Measurements from ENCODE around the gene GPR132. TPM values are rescaled to one million over a fixed set of nuclear protein-coding genes. Genes with fewer than 3 reads are reported as not detected.

Gene GPR132
- total RNA-seq, 2 experiments from 2014 or later: 27.7 to 35.4 TPM

DNA sequence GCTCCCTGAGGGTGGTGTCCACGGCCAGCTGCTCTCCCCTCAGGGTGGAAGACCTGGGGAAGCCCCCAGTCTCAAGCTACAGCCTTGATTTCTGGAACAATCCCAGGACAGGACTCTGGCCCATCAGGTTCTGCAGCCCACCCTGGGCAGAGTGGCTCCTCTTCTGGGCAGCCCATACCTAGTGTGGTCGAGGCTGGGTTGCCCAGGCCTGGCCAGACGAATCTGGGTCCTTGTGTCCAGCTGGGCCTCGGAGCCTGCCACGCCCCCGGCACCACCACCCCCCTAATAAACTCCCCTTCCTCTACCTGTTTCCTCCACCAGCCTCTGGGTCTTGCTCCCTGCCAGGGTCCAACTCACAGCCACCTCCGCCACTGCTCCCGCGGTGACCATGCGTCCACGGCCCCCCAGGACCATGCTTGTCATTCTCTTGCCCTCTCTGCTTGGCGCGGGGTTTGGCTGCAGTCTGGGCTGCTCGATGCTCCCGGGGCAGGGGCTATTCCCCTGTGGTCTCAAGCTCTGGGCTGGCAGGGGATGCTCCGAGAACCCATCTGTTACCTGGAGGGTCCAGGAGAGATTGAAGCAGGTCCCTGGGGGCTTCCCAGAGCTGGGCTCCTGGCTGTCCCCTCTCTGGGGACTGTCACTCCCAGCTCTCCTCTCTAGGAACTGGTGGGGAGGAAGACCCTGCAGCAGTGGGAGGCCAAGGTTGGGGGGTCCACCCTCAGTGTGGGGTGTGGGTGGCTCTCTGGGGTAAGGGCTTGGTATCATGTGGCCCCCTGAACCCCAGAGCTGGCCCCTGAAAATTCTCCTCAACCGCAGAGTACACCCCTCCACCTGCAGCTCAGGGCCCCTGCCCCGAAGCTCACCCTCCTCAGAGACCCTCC lies 8.7 kb upstream of the GPR132 start:
- POLR2A ChIA-PET: interaction anchor here (1.0 to 1.3 kb wide), 2 partner anchors 9 to 17 kb away, joined by 3 to 4 read pairs; partner anchors contain the start of gene GPR132
- Mint-ChIP-seq H3K4me3 (no peak overlapping the region), H3K9me3 (ENCODE audit: low read depth) (no peaks in the 10 kb centered on the region), H3K27me3 (no peaks in the 10 kb centered on the region), H3K27ac (no peak overlapping the region), H3K4me1 (peaks cover 49% of the 10 kb centered on the region), H3K36me3 (ENCODE audit: low read depth) (no peaks in the 10 kb centered on the region)
- DNase-seq: no peak
- intact Hi-C loops (cut with DNase I, micrococcal nuclease): no loop called here
- CTCF ChIA-PET: interaction anchor here (0.7 to 3.4 kb wide), 9 partner anchors 8 to 97 kb away, joined by 3 to 41 read pairs (median 4); no protein-coding TSS in a partner anchor
- ATAC-seq: no peak

DNA sequence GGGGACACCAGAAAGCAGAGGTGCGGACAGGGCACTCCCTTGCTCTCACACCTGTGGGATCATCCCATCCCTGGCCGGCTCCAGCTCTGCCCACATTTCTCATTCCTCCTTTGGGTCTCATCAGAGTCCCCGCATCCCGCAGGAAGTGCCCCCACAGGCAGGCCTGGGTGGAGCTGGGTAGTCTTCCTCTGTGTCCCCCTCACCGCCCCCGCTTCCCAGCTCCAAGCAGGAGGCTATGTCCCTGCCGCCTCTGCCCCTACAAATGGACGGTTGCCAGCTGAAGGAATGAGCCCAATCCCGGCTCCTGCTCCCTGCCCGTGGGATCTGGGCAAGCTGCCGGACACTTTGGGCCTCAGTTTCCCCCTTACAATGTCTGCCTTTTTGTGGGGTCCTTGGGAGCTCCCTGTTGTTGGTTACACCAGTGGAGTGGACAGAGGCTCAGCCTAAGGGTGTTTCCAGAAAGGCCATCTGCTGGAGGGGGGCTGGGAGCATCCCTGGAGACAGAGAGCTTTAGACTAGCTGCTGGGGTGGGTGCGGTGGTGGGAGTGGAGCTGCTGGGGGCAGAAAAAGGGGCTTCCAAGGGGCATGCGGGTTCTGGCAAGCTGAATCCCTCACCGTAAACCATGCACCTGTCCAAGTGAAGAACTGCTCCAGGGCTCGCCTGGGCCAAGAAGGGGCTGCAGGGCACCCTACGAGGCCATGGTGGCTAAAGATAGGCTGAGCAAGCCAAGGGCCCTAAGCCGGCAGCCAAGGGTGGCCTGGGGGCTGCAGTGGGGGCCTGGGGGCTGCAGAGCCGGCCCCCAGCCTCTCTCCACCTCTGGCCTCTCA lies 7.9 kb upstream of the GPR132 start:
- DNase-seq: no peak

DNA sequence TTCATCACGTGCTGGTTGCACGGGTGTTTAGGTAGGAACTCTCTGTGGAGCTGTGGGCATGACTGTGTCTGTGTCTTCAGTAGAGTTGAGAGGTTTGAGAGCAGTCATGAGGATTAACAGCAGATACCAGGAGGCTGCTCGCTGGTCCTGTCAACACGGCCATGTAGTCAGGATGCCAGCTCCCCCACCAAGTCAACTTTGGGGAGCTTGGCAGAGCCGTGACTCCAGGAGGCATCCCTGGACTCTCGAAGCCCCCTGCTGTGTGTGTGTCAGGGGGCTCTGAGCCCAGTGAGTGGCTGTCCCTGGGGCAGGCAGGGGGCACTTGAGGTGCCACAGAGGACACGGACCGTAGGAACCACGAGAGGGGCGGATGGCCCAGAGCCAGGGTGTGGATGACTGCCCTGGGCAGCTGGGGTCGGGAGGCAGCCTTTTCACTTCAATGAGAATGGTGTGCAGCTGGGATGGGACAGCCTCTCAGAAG lies 7.2 kb upstream of the GPR132 start:
- POLR2A ChIA-PET: no interaction called here
- DNase-seq (no peak), ATAC-seq (no peak)
- Mint-ChIP-seq H3K27me3 (no peaks in the 10 kb centered on the region), H3K9me3 (ENCODE audit: low read depth) (no peaks in the 10 kb centered on the region), H3K36me3 (ENCODE audit: low read depth) (no peaks in the 10 kb centered on the region), H3K4me3 (no peak overlapping the region), H3K4me1 (peaks cover 57% of the 10 kb centered on the region), H3K27ac (peak overlapping the region; percentile 10)
- CTCF ChIA-PET: interaction anchor here (1.3 to 3.4 kb wide), 4 partner anchors 12 to 96 kb away, joined by 3 to 41 read pairs (median 4); no protein-coding TSS in a partner anchor
- intact Hi-C loops (cut with DNase I, micrococcal nuclease): no loop called here

More for the DNA sequence above, 7.9 kb upstream of the GPR132 start:
- Mint-ChIP-seq H3K4me1 (peaks cover 54% of the 10 kb centered on the region), H3K36me3 (ENCODE audit: low read depth) (no peaks in the 10 kb centered on the region), H3K27me3 (no peaks in the 10 kb centered on the region), H3K4me3 (no peak overlapping the region), H3K27ac (no peak overlapping the region), H3K9me3 (ENCODE audit: low read depth) (no peaks in the 10 kb centered on the region)
- POLR2A ChIA-PET: interaction anchor here (1.0 kb wide), 1 partner anchor 16 kb away, joined by 4 read pairs; no protein-coding TSS in a partner anchor
- intact Hi-C loops (cut with DNase I, micrococcal nuclease): no loop called here
- CTCF ChIA-PET: interaction anchor here (0.9 to 3.4 kb wide), 8 partner anchors 9 to 96 kb away, joined by 3 to 41 read pairs (median 4); no protein-coding TSS in a partner anchor
- ATAC-seq: no peak

DNA sequence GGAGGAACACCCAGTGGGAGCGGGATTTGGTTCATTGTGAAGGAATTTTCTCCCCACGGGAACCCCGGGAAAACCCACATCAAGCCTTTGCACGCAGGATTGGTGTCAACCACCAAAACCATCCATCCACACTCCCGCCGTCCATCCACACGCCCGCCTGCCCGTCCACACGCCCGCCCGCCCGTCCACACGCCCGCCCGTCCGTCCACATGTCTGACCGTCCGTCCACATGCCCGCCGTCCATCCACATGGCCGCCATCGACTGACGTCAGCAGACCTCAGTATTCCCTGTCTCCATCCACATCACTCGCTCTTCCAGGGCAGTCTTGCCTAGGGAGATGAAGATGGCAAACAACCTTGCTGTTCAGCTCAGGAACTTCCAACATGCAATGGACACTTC lies 6.7 kb upstream of the GPR132 start:
- H3K9me3 Mint-ChIP-seq (ENCODE audit: low read depth): no peaks in the 10 kb centered on the region
- intact Hi-C loops (cut with DNase I, micrococcal nuclease): loop anchor here in 1 of 2 experiments (2.0 kb wide), 1 partner anchor 15 kb away; no protein-coding TSS in a partner anchor
- no peaks in the 10 kb centered on the region for H3K27me3 Mint-ChIP-seq
- DNase-seq (no peak), ATAC-seq (no peak)
- no peak overlapping the region for H3K4me3 Mint-ChIP-seq
- peak overlapping the region; percentile 10 for H3K27ac Mint-ChIP-seq
- ChIA-PET POLR2A (no interaction called here), CTCF (interaction anchor here (1.6 to 3.4 kb wide), 3 partner anchors 13 to 27 kb away, joined by 4 to 41 read pairs (median 4); no protein-coding TSS in a partner anchor)
- no peaks in the 10 kb centered on the region for H3K36me3 Mint-ChIP-seq (ENCODE audit: low read depth)
- H3K4me1 Mint-ChIP-seq: peaks cover 57% of the 10 kb centered on the region

DNA sequence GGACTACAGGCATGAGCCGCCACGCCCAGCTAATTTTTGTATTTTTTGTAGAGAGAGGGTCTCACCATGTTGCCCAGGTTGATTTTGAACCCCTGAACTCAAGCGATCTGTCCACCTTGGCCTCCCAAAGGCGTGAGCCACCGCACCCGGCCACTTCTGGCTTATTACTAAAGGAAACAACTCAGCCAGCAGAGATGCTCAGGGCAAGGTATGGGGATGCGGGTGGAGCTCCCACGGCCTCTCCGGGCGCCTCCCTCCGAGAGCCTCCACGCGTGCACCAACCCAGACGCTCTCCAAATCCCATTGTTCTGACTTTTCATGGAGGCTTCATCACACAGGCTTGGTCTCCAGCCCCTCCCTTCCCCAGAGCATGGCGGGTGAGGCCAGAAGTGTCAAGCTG lies 6.1 kb upstream of the GPR132 start:
- POLR2A ChIA-PET: interaction anchor here (1.0 kb wide), 1 partner anchor 15 kb away, joined by 4 read pairs; no protein-coding TSS in a partner anchor
- no peak for ATAC-seq
- CTCF ChIA-PET: interaction anchor here (1.0 to 3.4 kb wide), 5 partner anchors 11 to 26 kb away, joined by 3 to 41 read pairs (median 4); no protein-coding TSS in a partner anchor
- Mint-ChIP-seq H3K4me1 (peaks cover 57% of the 10 kb centered on the region), H3K27me3 (no peaks in the 10 kb centered on the region), H3K9me3 (ENCODE audit: low read depth) (no peaks in the 10 kb centered on the region), H3K36me3 (ENCODE audit: low read depth) (no peaks in the 10 kb centered on the region), H3K27ac (peak overlapping the region; percentile 78), H3K4me3 (no peak overlapping the region)
- no peak for DNase-seq
- intact Hi-C loops (cut with DNase I, micrococcal nuclease): loop anchor here in 1 of 2 experiments (2.0 kb wide), 1 partner anchor 15 kb away; no protein-coding TSS in a partner anchor

DNA sequence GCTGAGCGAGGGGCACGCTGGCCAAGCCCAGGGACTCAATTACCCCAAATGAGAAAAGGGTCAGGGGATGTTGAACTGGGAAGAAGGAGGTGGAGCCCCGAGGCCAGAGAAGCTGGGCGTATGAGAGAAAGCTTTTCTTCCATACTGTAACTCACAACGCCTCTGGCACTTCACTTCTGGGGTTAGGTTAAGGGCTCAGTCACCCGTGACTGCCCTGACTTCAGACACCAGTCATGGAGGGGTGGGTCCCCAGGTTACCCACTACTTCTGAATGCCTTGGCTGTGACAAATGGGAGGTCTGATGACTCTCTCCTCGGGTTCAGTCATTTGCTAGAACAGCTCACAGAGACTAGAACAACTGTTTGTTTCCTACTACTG lies 5.5 kb upstream of the GPR132 start:
- peak; percentile 69 for ATAC-seq
- intact Hi-C loops (cut with DNase I, micrococcal nuclease): loop anchor here (1.0 to 2.0 kb wide), 4 partner anchors 10 to 45 kb away; no protein-coding TSS in a partner anchor
- peak; percentile 81 for DNase-seq
- Mint-ChIP-seq H3K4me1 (peaks cover 59% of the 10 kb centered on the region), H3K27ac (peak overlapping the region; percentile 85), H3K9me3 (ENCODE audit: low read depth) (no peaks in the 10 kb centered on the region), H3K4me3 (no peak overlapping the region), H3K36me3 (ENCODE audit: low read depth) (no peaks in the 10 kb centered on the region), H3K27me3 (no peaks in the 10 kb centered on the region)
- CTCF ChIA-PET: interaction anchor here (1.0 to 3.4 kb wide), 4 partner anchors 10 to 26 kb away, joined by 3 to 41 read pairs (median 5); no protein-coding TSS in a partner anchor
- POLR2A ChIA-PET: interaction anchor here (1.0 kb wide), 1 partner anchor 16 kb away, joined by 4 read pairs; no protein-coding TSS in a partner anchor

DNA sequence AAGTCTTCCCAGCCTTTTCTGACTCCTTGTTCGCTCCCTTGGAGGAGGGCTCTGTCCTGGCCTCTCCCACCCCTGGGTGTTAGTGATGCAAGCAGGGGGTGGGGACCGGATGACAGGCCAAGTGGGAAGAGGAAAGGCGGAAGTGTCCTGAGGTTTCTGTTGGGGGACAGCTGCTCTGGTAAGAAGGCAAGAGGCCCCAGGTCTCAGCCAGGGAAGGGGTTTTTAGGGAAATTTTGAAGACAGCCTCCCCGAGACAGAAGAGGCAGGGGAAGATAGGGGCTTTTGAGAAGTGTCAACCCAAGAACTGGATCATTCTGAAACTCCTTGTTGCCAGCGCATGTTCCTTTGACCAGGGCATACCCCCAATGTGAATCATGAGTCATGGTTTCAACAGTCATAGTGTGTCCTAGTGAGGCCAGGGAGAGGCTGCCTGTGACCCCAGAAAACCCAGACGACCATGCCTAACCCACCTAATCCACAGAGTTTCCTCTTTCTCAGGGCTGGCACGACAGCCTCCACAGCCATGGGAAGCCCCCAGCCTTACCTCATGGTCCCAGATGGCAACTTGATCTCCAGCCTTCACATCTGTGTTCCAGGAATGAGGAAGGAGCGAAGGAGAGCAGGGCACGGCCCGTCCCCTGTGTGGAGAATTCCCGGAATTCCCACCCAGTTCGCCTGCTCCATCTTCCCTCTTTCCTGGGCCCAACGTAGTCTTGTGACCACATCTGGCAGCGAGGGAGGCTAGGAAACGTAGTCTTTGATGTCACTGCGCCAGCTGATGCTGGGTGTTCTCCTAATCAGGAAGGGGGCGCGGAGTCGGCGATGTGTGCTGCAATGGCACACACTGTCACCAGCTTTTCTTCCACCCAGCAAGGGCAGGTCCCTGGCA lies 4.9 kb upstream of the GPR132 start:
- H3K4me3 Mint-ChIP-seq: peak overlapping the region; percentile 12
- no peaks in the 10 kb centered on the region for H3K36me3 Mint-ChIP-seq (ENCODE audit: low read depth)
- H3K9me3 Mint-ChIP-seq (ENCODE audit: low read depth): no peaks in the 10 kb centered on the region
- DNase-seq (peak; percentile 75), ATAC-seq (peak; percentile 57)
- H3K27me3 Mint-ChIP-seq: no peaks in the 10 kb centered on the region
- intact Hi-C loops (cut with DNase I, micrococcal nuclease): loop anchor here (1.0 to 10.0 kb wide), 5 partner anchors 10 to 415 kb away; partner anchors contain the start of gene CRIP1 (in 1 of the 2)
- ChIA-PET POLR2A (interaction anchor here (1.0 kb wide), 1 partner anchor 17 kb away, joined by 4 read pairs; no protein-coding TSS in a partner anchor), CTCF (interaction anchor here (1.0 to 3.4 kb wide), 3 partner anchors 9 to 18 kb away, joined by 3 to 41 read pairs (median 6); no protein-coding TSS in a partner anchor)
- H3K27ac Mint-ChIP-seq: peak overlapping the region; percentile 85
- H3K4me1 Mint-ChIP-seq: peaks cover 58% of the 10 kb centered on the region

DNA sequence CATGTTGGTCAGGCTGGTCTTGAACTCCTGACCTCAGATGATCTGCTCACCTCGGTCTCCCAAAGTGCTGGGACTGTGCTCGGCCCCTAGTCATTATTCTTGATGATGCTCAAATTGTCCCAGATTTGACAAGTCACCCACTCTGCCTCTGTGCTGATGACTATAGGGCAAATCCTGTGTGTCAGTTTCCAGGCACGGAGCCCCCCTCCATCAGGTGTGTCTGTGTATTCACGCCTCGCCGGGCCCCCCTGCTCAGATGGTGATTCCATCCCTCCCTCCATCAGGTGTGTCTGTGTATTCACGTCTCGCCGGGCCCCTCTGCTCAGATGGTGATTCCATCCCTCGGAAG lies 4.3 kb upstream of the GPR132 start:
- H3K4me1 Mint-ChIP-seq: peaks cover 61% of the 10 kb centered on the region
- ChIA-PET CTCF (no interaction called here), POLR2A (no interaction called here)
- intact Hi-C loops (cut with DNase I, micrococcal nuclease): loop anchor here in 1 of 2 experiments (10.0 kb wide), 1 partner anchor 415 kb away; the partner anchor contains the start of gene CRIP1
- no peaks in the 10 kb centered on the region for H3K9me3 Mint-ChIP-seq (ENCODE audit: low read depth)
- DNase-seq (peak; percentile 35), ATAC-seq (no peak)
- no peaks in the 10 kb centered on the region for H3K27me3 Mint-ChIP-seq
- peaks cover 3% of the 10 kb centered on the region for H3K36me3 Mint-ChIP-seq (ENCODE audit: low read depth)
- H3K4me3 Mint-ChIP-seq: peak overlapping the region; percentile 12
- peak overlapping the region; percentile 85 for H3K27ac Mint-ChIP-seq

DNA sequence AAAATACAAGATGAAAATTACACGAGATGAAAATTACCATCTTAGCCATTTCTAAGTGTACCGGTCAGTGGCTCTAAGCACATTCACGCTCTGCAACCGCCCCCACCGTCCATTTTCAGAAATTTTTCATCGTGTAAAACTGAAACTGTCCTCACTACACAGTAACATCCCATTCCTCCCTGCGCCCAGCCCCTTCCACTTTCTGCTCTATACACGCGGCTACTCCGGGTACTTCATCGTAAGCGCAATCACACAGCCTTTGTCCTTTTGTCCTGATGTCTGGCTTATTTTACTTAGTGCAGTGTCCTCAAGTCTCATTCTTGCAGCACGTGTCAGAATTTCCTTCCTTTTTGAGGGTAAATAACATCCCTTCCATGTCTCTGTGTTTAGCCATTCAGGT lies 3.6 kb upstream of the GPR132 start:
- Mint-ChIP-seq H3K9me3 (ENCODE audit: low read depth) (no peaks in the 10 kb centered on the region), H3K36me3 (ENCODE audit: low read depth) (peaks cover 8% of the 10 kb centered on the region), H3K4me1 (peaks cover 65% of the 10 kb centered on the region), H3K4me3 (no peak overlapping the region), H3K27me3 (no peaks in the 10 kb centered on the region), H3K27ac (peak overlapping the region; percentile 18)
- DNase-seq (no peak), ATAC-seq (no peak)
- intact Hi-C loops (cut with DNase I, micrococcal nuclease): loop anchor here in 1 of 2 experiments (10.0 kb wide), 1 partner anchor 416 kb away; the partner anchor contains the start of gene CRIP1
- CTCF ChIA-PET: no interaction called here
- POLR2A ChIA-PET: no interaction called here

DNA sequence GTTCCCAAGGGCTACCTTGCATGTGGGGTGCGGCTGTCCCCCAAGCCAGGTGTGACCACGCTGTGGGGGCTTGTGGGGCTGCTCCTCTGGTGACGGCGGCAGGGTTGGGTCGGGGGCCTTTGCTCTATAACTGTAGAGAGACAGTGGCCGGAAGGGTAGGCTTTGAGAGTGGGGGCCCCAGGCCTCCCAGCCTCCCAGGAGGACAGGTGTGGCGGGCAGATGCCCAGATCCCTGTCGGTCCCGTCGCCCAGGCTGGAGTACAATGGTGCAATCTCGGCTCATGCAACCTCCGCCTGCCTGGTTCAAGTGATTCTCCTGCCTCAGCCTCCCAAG lies 2.7 kb upstream of the GPR132 start:
- Mint-ChIP-seq H3K36me3 (ENCODE audit: low read depth) (peaks cover 8% of the 10 kb centered on the region), H3K9me3 (ENCODE audit: low read depth) (no peaks in the 10 kb centered on the region), H3K4me1 (peaks cover 71% of the 10 kb centered on the region), H3K27ac (no peak overlapping the region), H3K27me3 (no peaks in the 10 kb centered on the region), H3K4me3 (no peak overlapping the region)
- DNase-seq (no peak), ATAC-seq (no peak)
- CTCF ChIA-PET: interaction anchor here (1.1 kb wide), 1 partner anchor 19 kb away, joined by 3 read pairs; no protein-coding TSS in a partner anchor
- intact Hi-C loops (cut with DNase I, micrococcal nuclease): loop anchor here (2.0 to 10.0 kb wide), 2 partner anchors 21 to 417 kb away; partner anchors contain the start of gene CRIP1 (in 1 of the 2)
- POLR2A ChIA-PET: interaction anchor here (0.6 to 0.9 kb wide), 2 partner anchors 19 to 48 kb away, joined by 3 to 5 read pairs; no protein-coding TSS in a partner anchor
